Breast epithelium (tissue), 3 donors: ENCODE measurements around the gene HBA2.

ENCODE experiments used
- POLR2A ChIP-seq: fragments of 450-650 bp; IDR thresholded peaks from one replicate; pipeline ENCODE4 v1.6.1; 2016; ENCODE audit warnings: antibody characterized with exemption, mild to moderate bottlenecking, moderate library complexity
- POLR2AphosphoS5 ChIP-seq, 3 donors: sonication (generic); formaldehyde crosslinking; IDR thresholded peaks; one replicate each; pipeline ENCODE4 v1.6.1; 2017; ENCODE audit warnings: antibody characterized with exemption in 3 of 3
- TF ChIP-seq, protein P1 (sequence below), 3 donors: fragments of 450-650 bp; IDR thresholded peaks; one replicate each; pipeline ENCODE4 v1.5.1; 2016 to 2017; ENCODE audit warnings: antibody characterized with exemption in 3 of 3, mild to moderate bottlenecking in 3 of 3, moderate library complexity in 3 of 3

DNA sequence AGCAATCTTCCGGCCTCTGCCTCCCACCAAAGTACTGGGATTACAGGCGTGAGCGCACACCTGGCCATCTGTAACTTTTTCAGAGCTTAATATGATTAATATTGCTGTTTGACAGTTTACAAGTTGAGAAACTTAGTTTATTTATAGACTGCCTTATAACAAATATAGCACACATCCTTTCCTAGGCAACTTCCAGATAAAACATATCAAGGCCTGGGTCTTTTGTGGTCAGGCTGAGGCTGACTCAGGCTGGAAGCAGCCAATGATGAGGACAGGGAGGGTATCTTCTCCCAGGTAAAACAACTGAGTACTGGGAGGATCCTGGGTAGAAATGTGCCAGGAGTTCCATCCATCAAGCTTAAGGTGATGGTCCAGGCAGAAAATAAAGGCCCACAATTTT lies 40.3 kb downstream of the HBA2 start:
- TF ChIP-seq, protein P1, sequence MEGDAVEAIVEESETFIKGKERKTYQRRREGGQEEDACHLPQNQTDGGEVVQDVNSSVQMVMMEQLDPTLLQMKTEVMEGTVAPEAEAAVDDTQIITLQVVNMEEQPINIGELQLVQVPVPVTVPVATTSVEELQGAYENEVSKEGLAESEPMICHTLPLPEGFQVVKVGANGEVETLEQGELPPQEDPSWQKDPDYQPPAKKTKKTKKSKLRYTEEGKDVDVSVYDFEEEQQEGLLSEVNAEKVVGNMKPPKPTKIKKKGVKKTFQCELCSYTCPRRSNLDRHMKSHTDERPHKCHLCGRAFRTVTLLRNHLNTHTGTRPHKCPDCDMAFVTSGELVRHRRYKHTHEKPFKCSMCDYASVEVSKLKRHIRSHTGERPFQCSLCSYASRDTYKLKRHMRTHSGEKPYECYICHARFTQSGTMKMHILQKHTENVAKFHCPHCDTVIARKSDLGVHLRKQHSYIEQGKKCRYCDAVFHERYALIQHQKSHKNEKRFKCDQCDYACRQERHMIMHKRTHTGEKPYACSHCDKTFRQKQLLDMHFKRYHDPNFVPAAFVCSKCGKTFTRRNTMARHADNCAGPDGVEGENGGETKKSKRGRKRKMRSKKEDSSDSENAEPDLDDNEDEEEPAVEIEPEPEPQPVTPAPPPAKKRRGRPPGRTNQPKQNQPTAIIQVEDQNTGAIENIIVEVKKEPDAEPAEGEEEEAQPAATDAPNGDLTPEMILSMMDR (IDR thresholded peaks at IDR 0.05), result no peak
- TF ChIP-seq POLR2A, result no peak
- TF ChIP-seq POLR2AphosphoS5 (IDR thresholded peaks at IDR 0.05), result no peak
